H1 (cell line): Measurements from ENCODE around the gene TECPR2. TPM values are rescaled to one million over a fixed set of nuclear protein-coding genes. Genes with fewer than 3 reads are reported as not detected.

Experiments
- HDAC6 ChIP-seq: IDR thresholded peaks from one replicate; pipeline ENCODE4 v1.7.1; 2012; ENCODE audit warnings: low read depth, mild to moderate bottlenecking, inconsistent platforms, low read length, moderate library complexity
- SAP30 ChIP-seq: fragments of 300-600 bp; sonication (generic); IDR thresholded peaks from 2 replicates; pipeline ENCODE4 v1.7.1; 2012; ENCODE audit warnings: low read length, moderate library complexity, mild to moderate bottlenecking, inconsistent platforms; ENCODE audit not compliant: insufficient read depth, insufficient replicate concordance
- SIRT6 ChIP-seq: IDR thresholded peaks from one replicate; pipeline ENCODE4 v1.7.1; 2012; ENCODE audit warnings: low read length, inconsistent platforms
- TCF12 ChIP-seq: IDR thresholded peaks from 2 replicates; pipeline ENCODE4 v1.6.1; 2011; ENCODE audit warnings: low read depth, mild to moderate bottlenecking, low read length
- polyA plus RNA-seq, 7 experiments: library from polyadenylated mRNA; depleted of rRNA in 3 of 7; stranded (reverse) in 5 of 7; unstranded in 2 of 7; fragments of >200 nt in 5 of 7; fragments of 200-250 nt in 2 of 7; gene quantifications; 1 replicate in 5 of 7; 2 replicates in 1 of 7; 4 replicates in 1 of 7; pipeline versions ENCODE4 v1.2.1 to v1.2.3, GENCODE V29; 2011 to 2013; ENCODE audit warnings: missing spikeins in 2 of 7, mixed read lengths in 2 of 7
- total RNA-seq: library from RNA; stranded (reverse); fragmentation: NEBNext Ultra II Directional; extraction: Animal tissue kit (Norgen Biotek cat#: 25700); gene quantifications from 2 replicates; pipeline ENCODE4 v1.2.1, GENCODE V29; 2021

TECPR2 gene
- total and polyA plus RNA-seq, 2 of the 8 experiments (the other 6 are each of a cell fraction or from before 2014, with no cell fraction given), result 6.8 to 19.4 TPM

GRCh38 chr14:102524451-102525218 is 161.9 kb downstream of the TECPR2 start (continued):
- TF ChIP-seq TCF12 (no peak), SAP30 (no peak), SIRT6 (no peak), HDAC6 (no peak)
